Common myeloid progenitor, CD34-positive (primary cell): ENCODE data around the gene CCL16.

Experiments used
- CTCF ChIA-PET: fragments of 350-600 bp; sonication (Branson Sonifier 250); formaldehyde crosslinking; loops from one replicate; lab custom pipeline; 2021; ENCODE audit warnings: antibody characterized with exemption; lab: Charles Lee
- POLR2A ChIA-PET: fragments of 350-600 bp; sonication (Branson Sonifier 250); formaldehyde crosslinking; loops from one replicate; lab custom pipeline; 2021; ENCODE audit warnings: antibody characterized with exemption; lab: Charles Lee
- DNase-seq, 3 donors: peaks; one replicate each; pipeline versions ENCODE4 v3.0.0 to v3.0.0-alpha.2; 2013
- H3K27ac ChIP-seq, 2 experiments: 1 replicate in 1 of 2; 2 replicates in 1 of 2; pipeline ENCODE4 v1.7.0; 2013; ENCODE audit warnings: inconsistent platforms in 2 of 2, low read length in 2 of 2, mild to moderate bottlenecking in 2 of 2, low read depth in 1 of 2, moderate library complexity in 1 of 2; ENCODE audit not compliant: severe bottlenecking in 2 of 2, insufficient read depth in 1 of 2, poor library complexity in 1 of 2
- H3K27me3 ChIP-seq, 5 experiments: replicated peaks in 2 of 5; 1 replicate in 3 of 5; 2 replicates in 2 of 5; pipeline versions ENCODE4 v1.6.1 to v1.7.0; 2013; ENCODE audit warnings: low read length in 4 of 5, mild to moderate bottlenecking in 2 of 5, moderate library complexity in 2 of 5, inconsistent platforms in 1 of 5; ENCODE audit not compliant: insufficient read depth in 5 of 5, control insufficient read depth in 4 of 5
- H3K36me3 ChIP-seq, 4 experiments: 1 replicate in 2 of 4; 2 replicates in 2 of 4; pipeline versions ENCODE4 v1.6.1 to v1.7.0; 2013; ENCODE audit warnings: low read length in 3 of 4, control low read depth in 1 of 4, mild to moderate bottlenecking in 1 of 4; ENCODE audit not compliant: control insufficient read depth in 4 of 4, insufficient read depth in 4 of 4
- H3K4me1 ChIP-seq, 4 experiments: 1 replicate in 3 of 4; 2 replicates in 1 of 4; pipeline versions ENCODE4 v1.6.1 to v1.7.1; 2013; ENCODE audit warnings: low read length in 3 of 4, mild to moderate bottlenecking in 3 of 4, control low read depth in 1 of 4, inconsistent platforms in 1 of 4, moderate library complexity in 1 of 4; ENCODE audit not compliant: control insufficient read depth in 4 of 4, insufficient read depth in 4 of 4; ENCODE audit errors: control extremely low read depth in 1 of 4
- H3K4me3 ChIP-seq, 7 experiments: 1 replicate in 4 of 7; 2 replicates in 3 of 7; pipeline versions ENCODE4 v1.5.1 to v1.7.0; 2013; ENCODE audit warnings: mild to moderate bottlenecking in 7 of 7, low read length in 6 of 7, moderate library complexity in 6 of 7, inconsistent platforms in 2 of 7, low read depth in 2 of 7, control low read depth in 1 of 7; ENCODE audit not compliant: insufficient read depth in 4 of 7, control insufficient read depth in 1 of 7; ENCODE audit errors: extremely low read depth in 1 of 7
- H3K9me3 ChIP-seq, 5 experiments: 1 replicate in 4 of 5; 2 replicates in 1 of 5; pipeline versions ENCODE4 v1.6.1 to v1.7.1; 2013; ENCODE audit warnings: low read length in 4 of 5, mild to moderate bottlenecking in 2 of 5, inconsistent platforms in 1 of 5, low read depth in 1 of 5, moderate library complexity in 1 of 5; ENCODE audit not compliant: control insufficient read depth in 4 of 5, insufficient read depth in 2 of 5; ENCODE audit errors: control extremely low read depth in 1 of 5
- WGBS: methylation state at CpG from one replicate; pipeline ENCODE4 v1.1.5; 2013; ENCODE audit not compliant: insufficient coverage; 5-methylcytosine and 5-hydroxymethylcytosine counted together

Gene CCL16

GRCh38 chr17:35977509-35977908 lies 3.8 kb downstream of the CCL16 start:
- Histone ChIP-seq H3K36me3 (no peaks in the 10 kb centered on the region), H3K27me3 (no peaks in the 10 kb centered on the region), H3K27ac (no peak overlapping the region), H3K4me1 (peaks cover 0 to 8% (median 3%) of the 10 kb centered on the region in 4 experiments), H3K9me3 (no peaks in the 10 kb centered on the region), H3K4me3 (no peak overlapping the region)
- DNase-seq = no peak
- ChIA-PET POLR2A (no interaction called here), CTCF (interaction anchor here (0.9 to 21.0 kb wide), 5 partner anchors 8 to 171 kb away, joined by 3 to 370 read pairs (median 4); no protein-coding TSS in a partner anchor)
- WGBS = 86% methylated on average over 4 of the region's 7 CpGs

- Histone ChIP-seq H3K27ac (no peak overlapping the region), H3K36me3 (no peaks in the 10 kb centered on the region), H3K9me3 (no peaks in the 10 kb centered on the region), H3K27me3 (no peaks in the 10 kb centered on the region), H3K4me3 (no peak overlapping the region), H3K4me1 (peaks cover 0 to 8% (median 3%) of the 10 kb centered on the region in 4 experiments)
- whole genome bisulfite sequencing = 75% methylated on average over 8 of the region's 10 CpGs
- ChIA-PET POLR2A (no interaction called here), CTCF (interaction anchor here (0.6 to 21.0 kb wide), 9 partner anchors 9 to 175 kb away, joined by 3 to 370 read pairs (median 3); no protein-coding TSS in a partner anchor)
- DNase-seq = no peak
These were observed 7.7 kb downstream of the CCL16 start for GRCh38 chr17:35973333-35974260.

DNA sequence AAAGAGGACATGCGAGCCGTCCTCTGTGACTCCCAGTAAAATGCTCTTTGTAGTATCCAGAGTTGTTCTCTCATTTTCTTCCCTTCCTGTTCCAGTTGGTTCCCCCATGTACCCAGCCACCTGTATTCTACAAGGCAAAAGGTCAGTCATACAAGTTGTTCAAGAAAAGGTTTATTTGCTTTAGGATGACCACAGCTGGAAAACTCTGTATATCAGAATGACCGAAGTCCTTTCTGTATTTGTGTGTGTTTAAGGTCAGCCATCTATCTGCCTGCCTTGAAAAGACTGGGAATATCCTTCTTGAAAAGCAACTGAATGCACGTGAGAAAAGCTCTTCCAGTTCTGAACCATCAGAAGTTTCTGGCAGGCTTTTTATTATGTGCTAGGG lies 8.4 kb downstream of the CCL16 start:
- CTCF ChIA-PET = interaction anchor here (0.8 to 21.0 kb wide), 5 partner anchors 10 to 175 kb away, joined by 3 to 370 read pairs (median 3); no protein-coding TSS in a partner anchor
- 93% methylated on average over 3 of the region's 4 CpGs for WGBS
- H3K27ac ChIP-seq = no peak overlapping the region
- H3K4me1 ChIP-seq = peaks cover 0 to 8% (median 3%) of the 10 kb centered on the region in 4 experiments
- no peaks in the 10 kb centered on the region for H3K36me3 ChIP-seq
- DNase-seq = no peak
- H3K27me3 ChIP-seq = no peaks in the 10 kb centered on the region
- no peaks in the 10 kb centered on the region for H3K9me3 ChIP-seq
- H3K4me3 ChIP-seq = no peak overlapping the region
- POLR2A ChIA-PET = no interaction called here

- ChIA-PET POLR2A (no interaction called here), CTCF (interaction anchor here (21.0 kb wide), 1 partner anchor 176 kb away, joined by 370 read pairs; no protein-coding TSS in a partner anchor)
- Histone ChIP-seq H3K4me3 (no peak overlapping the region), H3K9me3 (no peaks in the 10 kb centered on the region), H3K27me3 (no peaks in the 10 kb centered on the region), H3K27ac (no peak overlapping the region), H3K36me3 (no peaks in the 10 kb centered on the region), H3K4me1 (peaks cover 0 to 8% (median 3%) of the 10 kb centered on the region in 4 experiments)
- no peak for DNase-seq
- WGBS = 99% methylated on average over 6 of the region's 6 CpGs
These were observed 8.8 kb downstream of the CCL16 start for GRCh38 chr17:35972535-35972934.

GRCh38 chr17:35972066-35972465 lies 9.2 kb downstream of the CCL16 start:
- no CpG with 5 or more reads among the region's 1 CpG for WGBS
- POLR2A ChIA-PET = no interaction called here
- no peak for DNase-seq
- H3K36me3 ChIP-seq = no peaks in the 10 kb centered on the region
- CTCF ChIA-PET = interaction anchor here (1.1 to 21.0 kb wide), 4 partner anchors 13 to 176 kb away, joined by 3 to 370 read pairs (median 6); no protein-coding TSS in a partner anchor
- no peaks in the 10 kb centered on the region for H3K27me3 ChIP-seq
- H3K9me3 ChIP-seq = no peaks in the 10 kb centered on the region
- peaks cover 0 to 8% (median 3%) of the 10 kb centered on the region in 4 experiments for H3K4me1 ChIP-seq
- H3K4me3 ChIP-seq = no peak overlapping the region
- no peak overlapping the region for H3K27ac ChIP-seq

DNA sequence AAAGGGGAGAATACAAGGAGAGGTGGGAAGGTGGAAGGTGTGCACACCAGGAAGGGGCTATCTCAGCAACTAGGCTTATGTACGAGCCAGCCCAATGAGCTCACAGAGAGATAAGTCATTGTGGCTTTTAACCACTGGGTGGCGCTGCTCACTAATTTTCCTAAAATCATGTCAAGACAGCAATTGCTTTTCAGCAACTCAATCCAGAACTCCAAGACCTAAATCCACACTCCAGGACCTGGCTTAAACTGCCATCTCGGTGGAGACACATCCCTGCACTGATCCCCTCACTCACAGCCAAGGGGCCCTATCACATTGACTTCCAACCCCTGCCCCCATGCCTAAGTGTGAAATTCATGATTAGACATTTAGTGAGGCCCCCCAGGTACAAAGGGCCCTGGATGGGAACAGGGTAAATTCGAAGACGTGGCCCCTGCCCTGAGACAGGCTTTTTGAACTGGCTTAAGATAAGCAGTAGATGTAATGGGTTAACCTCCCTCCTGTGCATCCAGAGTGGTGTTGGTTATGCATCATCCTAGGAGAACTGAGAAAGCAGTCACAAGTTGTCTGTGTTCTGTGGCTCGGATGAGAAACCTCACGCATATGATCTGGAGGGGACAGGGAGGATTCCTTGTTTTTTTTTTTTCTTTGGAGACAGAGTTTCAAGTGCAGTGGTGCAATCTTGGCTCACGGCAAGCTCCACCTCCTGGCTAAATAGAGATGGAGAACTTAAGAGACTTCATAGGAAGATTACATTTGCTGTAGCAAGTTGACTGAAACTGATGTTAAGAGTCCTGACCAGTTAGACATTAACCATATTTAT lies 11.5 kb downstream of the CCL16 start:
- Histone ChIP-seq H3K36me3 (no peaks in the 10 kb centered on the region), H3K27me3 (no peaks in the 10 kb centered on the region), H3K27ac (no peak overlapping the region), H3K9me3 (no peaks in the 10 kb centered on the region), H3K4me1 (peaks cover 0 to 6% (median 3%) of the 10 kb centered on the region in 4 experiments), H3K4me3 (no peak overlapping the region)
- WGBS = 51% methylated on average over 6 of the region's 8 CpGs
- POLR2A ChIA-PET = no interaction called here
- peak; percentile 78 to 87 (median 79) for DNase-seq
- CTCF ChIA-PET = interaction anchor here (0.6 to 21.0 kb wide), 13 partner anchors 9 to 179 kb away, joined by 3 to 370 read pairs (median 4); partner anchors contain the start of gene CCL15
